Hepatocyte (in vitro differentiated cells): ENCODE data around the gene C1orf116.

ENCODE experiments used
- EZH2 ChIP-seq: fragments of 200-600 bp; sonication (generic); IDR thresholded peaks from 2 replicates; pipeline ENCODE4 v1.6.1; 2016; ENCODE audit warnings: antibody characterized with exemption, mild to moderate bottlenecking, borderline replicate concordance
- EZH2phosphoT487 ChIP-seq: fragments of 200-600 bp; sonication (generic); IDR thresholded peaks from one replicate; pipeline ENCODE4 v1.6.1; 2018; ENCODE audit warnings: antibody characterized with exemption, mild to moderate bottlenecking, low read depth, moderate library complexity; ENCODE audit not compliant: unreplicated experiment, severe bottlenecking
- TF ChIP-seq, protein P1 (sequence below): fragments of 200-600 bp; sonication (generic); IDR thresholded peaks from 2 replicates; pipeline ENCODE4 v1.5.1; 2016; ENCODE audit warnings: antibody characterized with exemption, mild to moderate bottlenecking; ENCODE audit not compliant: poor library complexity

DNA sequence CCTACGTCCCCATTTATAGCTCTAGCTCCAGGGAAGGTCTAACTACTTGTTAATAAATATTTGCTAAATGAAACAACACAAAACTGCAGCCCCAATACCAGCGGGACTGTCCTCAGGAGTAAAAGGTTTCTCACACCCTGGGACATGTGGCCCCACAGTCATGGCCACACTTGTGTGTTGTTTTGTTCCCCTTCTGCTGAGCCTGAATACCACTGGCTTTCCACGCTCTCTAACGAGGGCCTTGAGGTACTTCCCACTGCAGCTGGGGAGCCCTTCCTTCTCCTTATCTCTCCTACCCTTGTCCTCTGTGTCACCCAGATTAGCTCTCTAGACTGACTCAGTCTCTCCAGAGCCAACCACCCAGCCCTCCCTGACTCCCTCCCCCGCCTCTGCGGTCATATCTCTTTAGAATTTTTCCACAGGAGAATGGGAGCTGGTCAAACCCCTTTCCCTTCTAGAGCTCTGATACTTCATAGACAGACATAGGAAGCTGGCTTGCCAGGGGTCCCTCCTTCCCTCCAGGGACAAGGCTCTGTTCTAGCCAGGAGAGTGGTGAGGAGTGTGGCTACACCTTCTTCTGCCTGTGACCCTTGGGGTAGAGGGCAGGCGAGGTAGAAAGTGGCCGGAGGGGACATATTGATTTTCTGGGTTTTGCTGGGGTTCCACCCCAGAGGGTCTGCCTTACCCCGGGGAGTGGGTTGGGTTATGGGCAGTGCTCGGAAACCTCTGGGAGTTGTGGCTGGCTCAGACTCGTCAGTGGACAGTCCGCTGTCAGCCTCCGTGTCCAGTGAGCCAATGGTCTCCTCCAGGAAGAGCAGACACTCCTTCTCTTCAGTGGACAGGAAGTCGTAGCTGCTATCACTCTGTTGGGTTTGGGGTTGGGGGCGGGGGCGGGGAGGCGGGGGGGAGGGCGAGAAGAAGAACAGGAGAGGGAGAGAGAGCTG, 8.1 kb downstream of the C1orf116 start:
- TF ChIP-seq, protein P1, sequence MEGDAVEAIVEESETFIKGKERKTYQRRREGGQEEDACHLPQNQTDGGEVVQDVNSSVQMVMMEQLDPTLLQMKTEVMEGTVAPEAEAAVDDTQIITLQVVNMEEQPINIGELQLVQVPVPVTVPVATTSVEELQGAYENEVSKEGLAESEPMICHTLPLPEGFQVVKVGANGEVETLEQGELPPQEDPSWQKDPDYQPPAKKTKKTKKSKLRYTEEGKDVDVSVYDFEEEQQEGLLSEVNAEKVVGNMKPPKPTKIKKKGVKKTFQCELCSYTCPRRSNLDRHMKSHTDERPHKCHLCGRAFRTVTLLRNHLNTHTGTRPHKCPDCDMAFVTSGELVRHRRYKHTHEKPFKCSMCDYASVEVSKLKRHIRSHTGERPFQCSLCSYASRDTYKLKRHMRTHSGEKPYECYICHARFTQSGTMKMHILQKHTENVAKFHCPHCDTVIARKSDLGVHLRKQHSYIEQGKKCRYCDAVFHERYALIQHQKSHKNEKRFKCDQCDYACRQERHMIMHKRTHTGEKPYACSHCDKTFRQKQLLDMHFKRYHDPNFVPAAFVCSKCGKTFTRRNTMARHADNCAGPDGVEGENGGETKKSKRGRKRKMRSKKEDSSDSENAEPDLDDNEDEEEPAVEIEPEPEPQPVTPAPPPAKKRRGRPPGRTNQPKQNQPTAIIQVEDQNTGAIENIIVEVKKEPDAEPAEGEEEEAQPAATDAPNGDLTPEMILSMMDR, result no peak
- no peak for TF ChIP-seq EZH2
- no peak for TF ChIP-seq EZH2phosphoT487
